Keratinocyte (primary cell): ENCODE results near the gene CXCL8.

Experiments used
- EZH2 ChIP-seq: IDR thresholded peaks from one replicate; pipeline ENCODE4 v1.6.1; 2012; ENCODE audit warnings: inconsistent platforms, mild to moderate bottlenecking, low read length, moderate library complexity
- TF ChIP-seq, protein P1 (sequence below), 3 experiments: IDR thresholded peaks in 1 of 3; conservative IDR thresholded peaks in 1 of 3; optimal IDR thresholded peaks in 1 of 3; 2 replicates in 2 of 3; 3 replicates in 1 of 3; pipeline versions ENCODE3 to v1.5.1; 2011; ENCODE audit warnings: low read length in 3 of 3, mild to moderate bottlenecking in 3 of 3, moderate library complexity in 2 of 3, control low read depth in 1 of 3, inconsistent platforms in 1 of 3; ENCODE audit not compliant: insufficient read depth in 2 of 3; ENCODE audit errors: extremely low read depth in 1 of 3

GRCh38 chr4:73693811-73694210 lies 46.6 kb upstream of the CXCL8 start:
- TF ChIP-seq, protein P1, sequence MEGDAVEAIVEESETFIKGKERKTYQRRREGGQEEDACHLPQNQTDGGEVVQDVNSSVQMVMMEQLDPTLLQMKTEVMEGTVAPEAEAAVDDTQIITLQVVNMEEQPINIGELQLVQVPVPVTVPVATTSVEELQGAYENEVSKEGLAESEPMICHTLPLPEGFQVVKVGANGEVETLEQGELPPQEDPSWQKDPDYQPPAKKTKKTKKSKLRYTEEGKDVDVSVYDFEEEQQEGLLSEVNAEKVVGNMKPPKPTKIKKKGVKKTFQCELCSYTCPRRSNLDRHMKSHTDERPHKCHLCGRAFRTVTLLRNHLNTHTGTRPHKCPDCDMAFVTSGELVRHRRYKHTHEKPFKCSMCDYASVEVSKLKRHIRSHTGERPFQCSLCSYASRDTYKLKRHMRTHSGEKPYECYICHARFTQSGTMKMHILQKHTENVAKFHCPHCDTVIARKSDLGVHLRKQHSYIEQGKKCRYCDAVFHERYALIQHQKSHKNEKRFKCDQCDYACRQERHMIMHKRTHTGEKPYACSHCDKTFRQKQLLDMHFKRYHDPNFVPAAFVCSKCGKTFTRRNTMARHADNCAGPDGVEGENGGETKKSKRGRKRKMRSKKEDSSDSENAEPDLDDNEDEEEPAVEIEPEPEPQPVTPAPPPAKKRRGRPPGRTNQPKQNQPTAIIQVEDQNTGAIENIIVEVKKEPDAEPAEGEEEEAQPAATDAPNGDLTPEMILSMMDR (optimal IDR thresholded peaks at IDR 0.05 in 1 of 3, IDR thresholded peaks at IDR 0.05 in 1 of 3, conservative IDR thresholded peaks at IDR 0.05 in 1 of 3; ENCODE audit: extremely low read depth in 1 of 3, insufficient read depth in 2 of 3, low read length in 3 of 3), result no peak
- TF ChIP-seq EZH2, result no peak
